ENCODE data around the gene ASCC1. TPM values are rescaled to one million over a fixed set of nuclear protein-coding genes. Genes with fewer than 3 reads are reported as not detected.
"Not testable (repeated sequence)": the region's sequence is repeated elsewhere in the genome, so short reads cannot be mapped to it uniquely, and the experiment has no call there.

The ASCC1 gene
- total RNA-seq, 1 experiment from 2014 or later, result 16.5 TPM

DNA sequence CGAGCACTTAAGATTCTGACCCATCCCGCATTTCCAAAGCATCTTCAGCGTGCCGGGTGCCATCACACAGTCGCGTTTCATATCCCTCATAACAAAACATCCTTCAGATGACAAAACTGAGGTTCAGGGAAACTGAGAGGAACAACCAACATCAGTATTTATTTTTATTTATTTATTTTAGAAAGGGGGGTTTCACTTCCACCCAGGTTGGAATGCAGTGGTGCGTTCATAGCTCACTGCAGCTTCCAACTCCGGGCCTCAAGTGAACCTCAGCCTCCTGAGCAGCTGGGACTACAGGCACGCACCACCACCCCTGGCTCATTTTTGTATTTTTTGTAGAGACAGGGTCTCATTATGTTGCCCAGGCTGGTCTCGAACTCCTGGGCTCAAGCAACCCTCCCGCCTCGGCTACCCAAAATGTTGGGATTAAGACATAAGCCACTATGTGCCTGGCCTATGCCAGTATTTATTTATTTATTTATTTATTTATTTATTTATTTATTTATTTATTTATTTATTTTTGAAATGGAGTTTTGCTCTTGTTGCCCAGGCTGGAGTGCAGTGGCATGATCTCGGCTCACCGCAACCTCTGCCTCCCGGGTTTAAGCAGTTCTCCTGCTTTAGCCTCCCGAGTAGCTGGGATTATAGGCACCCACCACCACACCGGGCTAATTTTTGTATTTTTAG is 33.2 kb upstream of the ASCC1 start:
- DNase-seq (ENCODE audit: low read depth), result not testable (repeated sequence)

DNA sequence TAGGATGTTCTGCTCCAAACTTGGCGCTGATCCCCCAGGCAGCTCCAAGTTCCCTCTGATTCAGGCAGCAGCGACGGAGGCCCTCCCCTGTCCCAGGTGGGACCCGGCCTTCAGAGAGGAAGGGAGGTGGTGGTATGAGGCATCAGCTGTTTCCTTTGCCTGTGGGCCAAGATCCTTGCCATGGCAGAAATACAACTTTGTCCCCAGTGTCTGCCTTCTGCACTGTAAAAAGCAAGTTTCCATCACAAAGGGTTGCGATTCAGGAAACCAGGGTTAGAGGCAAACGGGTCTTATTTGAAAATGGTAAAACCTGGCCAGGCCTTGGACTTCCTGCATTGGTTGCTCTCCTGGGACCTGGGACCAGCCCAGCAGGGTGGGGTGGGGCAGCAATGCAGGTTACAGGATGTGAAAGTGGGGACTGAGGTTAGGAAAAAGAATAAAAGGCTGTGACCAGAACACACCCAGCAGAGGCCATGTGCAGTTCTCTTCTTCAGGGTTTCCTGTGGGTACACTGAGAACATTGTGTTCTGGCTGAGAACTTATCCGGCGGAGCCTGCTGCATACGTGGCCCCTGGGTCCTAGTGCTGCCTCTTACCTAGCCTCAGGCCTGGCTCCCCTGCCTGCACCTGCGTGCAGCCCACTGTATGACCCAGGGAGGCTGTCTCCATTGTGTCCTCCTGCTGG is 32.5 kb upstream of the ASCC1 start:
- DNase-seq (ENCODE audit: low read depth), result no peak

- no peak for DNase-seq (ENCODE audit: low read depth)
Measured at GRCh38 chr10:72245949-72246525, 30.0 kb upstream of the ASCC1 start.

- no peak for DNase-seq (ENCODE audit: low read depth)
Measured at GRCh38 chr10:72244573-72245038, 28.5 kb upstream of the ASCC1 start.

DNA sequence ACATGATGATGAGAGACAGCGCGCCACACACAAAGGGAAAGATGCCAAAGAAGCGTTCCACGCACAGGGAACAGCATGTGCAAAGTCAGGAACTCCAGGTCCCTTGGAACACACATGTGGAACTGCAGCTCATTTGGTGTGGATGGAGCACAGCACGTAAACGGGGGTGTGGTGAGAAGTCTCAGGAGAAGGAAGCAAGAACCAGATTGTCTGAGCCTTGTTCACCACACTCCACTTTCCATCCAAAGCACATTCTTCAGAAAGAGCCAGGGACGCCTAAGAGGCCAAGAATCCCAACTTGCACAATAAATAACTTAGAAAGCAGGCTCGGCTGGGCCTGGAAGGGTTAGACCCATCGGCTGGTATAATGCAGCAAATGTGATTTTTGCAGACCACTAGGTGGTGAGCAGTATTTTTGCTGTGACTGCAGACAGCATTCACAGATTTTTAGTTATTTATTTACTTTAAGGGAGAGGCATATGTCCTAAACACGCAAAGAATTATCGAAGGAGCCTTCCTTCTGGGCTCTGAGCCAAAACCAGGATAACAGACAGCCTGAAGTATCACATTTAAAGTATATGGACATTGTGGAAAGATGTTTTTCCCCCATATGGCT is 27.9 kb upstream of the ASCC1 start:
- DNase-seq (ENCODE audit: low read depth), result peak; percentile 35

GRCh38 chr10:72242675-72243074 is 26.6 kb upstream of the ASCC1 start:
- peak; percentile 64 for DNase-seq (ENCODE audit: low read depth)

DNA sequence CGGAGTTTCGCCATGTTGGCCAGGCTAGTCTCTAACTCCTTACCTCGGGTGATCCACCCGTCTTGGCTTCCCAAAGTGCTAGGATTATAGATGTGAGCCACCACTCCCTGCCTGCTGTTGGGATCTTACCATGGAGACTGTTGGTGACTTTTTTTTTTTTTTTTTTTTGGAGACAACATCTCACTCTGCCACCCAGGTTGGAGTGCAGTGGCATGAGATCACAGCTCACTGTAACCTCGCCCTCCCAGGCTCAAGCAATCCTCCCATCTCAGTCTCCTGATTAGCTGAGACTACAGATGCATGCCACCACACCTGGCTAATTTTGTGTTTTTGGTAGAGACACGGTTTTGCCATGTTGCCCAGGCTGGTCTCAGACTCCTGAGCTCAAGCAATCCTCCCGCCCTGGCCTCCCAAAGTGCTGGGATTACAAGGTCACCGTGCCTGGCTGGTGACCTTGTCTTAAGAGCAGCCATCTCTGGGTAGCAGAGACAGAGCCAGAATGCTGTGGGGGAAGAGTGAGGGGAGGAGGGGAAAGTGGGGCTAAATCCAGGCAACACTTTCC is 25.7 kb upstream of the ASCC1 start:
- no peak for DNase-seq (ENCODE audit: low read depth)

DNA sequence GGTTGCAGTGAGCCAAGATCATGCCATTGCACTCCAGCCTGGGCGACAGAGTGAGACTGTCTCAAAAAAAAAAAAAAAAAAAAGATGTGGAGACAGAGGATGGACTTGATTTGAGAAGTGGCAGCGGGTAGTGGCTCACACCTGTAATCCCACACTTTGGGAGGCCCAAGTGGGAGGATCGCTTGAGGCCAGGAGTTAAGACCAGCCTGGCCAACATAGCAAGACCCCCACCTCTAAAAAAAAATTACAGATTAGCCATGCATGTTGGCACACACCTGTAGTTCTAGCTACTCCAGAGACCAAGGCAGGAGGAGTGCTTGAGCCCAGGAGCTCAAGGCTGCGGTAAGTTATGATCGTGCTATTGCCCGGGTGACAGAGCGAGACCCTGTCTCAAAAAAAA is 24.3 kb upstream of the ASCC1 start:
- no peak for DNase-seq (ENCODE audit: low read depth)

DNA sequence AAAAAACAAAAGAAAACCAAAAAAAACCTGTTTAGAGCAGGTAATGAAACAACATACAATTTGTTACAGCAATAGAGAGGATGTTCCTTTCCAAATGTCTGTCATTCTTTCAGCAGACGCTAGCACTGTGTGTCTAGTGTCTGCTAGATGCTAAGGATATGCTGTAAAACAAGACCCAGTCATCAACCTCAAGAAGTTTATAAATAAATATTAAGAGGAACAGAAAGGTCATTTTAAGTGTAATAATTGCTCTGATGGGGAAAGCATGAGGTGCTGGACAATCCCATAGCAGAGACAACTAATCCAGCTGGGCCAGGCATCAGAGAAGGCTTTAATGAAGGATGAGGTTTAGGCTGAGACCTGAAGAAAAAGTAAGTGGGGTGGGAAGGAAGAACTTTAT is 23.3 kb upstream of the ASCC1 start:
- DNase-seq (ENCODE audit: low read depth), result no peak

DNA sequence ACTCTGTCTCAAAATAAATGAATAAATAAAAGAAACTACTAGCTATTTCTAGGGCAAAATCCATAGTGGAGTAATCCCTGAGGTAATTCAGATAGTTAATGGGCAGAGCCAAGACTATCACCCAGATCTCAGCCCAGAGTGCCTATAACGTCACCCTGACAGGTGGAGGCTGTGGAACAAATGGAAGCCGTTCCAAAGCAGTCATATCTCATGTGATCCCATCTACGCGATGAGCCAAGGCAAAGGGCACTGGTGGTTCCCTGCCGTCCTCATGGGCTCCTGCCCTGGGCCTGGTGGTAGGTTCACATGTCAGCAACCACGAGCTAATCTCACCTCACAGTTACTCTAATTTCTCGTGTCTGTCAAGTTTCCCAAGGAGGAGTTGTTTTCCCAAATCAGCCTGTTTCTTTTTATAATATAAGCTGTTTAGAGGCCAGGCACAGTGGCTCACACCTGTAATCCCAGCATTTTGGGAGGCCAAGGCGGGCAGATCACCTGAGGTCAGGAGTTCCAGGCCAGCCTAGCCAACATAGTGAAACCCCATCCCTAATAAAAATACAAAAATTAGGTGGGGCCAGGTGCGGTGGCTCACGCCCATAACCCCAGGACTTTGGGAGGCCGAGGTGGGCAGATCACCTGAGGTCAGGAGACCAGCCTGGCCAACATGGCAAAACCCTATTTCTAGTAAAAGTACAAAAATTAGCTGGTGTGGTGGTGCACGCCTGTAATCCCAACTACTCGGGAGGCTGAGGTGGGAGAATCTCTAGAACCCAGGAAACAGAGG is 22.5 kb upstream of the ASCC1 start:
- DNase-seq (ENCODE audit: low read depth), result no peak

DNA sequence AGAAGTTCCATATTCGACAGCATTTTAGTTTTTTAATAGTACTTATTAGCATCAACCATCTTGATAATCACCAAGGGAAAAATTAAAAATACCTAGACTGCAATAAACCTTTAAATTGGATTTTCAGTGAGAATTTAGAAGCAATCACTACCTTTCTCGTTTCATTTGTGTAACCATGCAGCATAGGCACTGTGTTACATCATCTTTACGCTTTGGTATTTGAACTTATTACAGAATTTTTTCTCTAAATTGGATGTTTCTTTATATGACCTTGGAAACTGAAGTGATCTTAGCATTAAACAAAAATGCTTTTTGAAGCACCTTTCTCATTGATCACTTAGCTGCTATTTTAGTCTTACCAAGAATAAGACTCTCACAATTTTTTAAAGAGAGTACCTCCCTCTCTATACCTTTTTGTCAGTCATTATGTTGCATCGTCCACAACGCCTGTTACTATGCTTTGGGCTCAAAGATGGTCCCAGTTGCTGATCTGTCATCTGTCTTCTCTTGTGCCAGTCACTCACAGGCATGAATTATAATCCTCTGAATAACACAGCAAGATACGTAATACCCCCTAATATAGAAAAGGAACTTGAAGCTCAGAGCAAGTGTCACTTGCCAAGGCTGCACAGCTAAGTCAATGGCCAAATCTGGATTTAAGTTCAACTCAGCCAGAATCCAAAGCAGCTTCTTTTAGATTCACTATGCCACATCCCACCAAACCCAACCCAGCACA is 19.6 kb upstream of the ASCC1 start:
- no peak for DNase-seq (ENCODE audit: low read depth)

- no peak for DNase-seq (ENCODE audit: low read depth)
Measured at GRCh38 chr10:72234560-72235095, 18.6 kb upstream of the ASCC1 start.

DNA sequence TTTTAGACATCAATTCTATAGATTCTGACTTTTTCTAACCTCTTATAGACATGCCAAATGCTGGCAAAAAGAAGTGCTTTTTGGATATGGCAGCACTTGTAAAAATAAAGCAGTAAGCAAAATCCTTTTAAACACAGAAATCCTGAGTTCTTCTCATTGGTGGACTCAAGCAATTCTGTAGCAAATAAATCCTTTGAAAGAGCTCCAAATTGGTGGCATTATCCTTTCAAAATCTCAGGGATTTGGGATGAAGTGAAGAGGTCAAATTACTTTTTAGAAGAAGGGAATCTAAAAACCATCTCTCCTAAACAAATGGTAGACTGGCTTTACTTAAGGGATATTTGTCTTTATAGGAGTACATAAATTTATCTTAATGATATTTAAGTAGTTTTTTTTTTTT is 17.5 kb upstream of the ASCC1 start:
- DNase-seq (ENCODE audit: low read depth), result no peak

- no peak for DNase-seq (ENCODE audit: low read depth)
Measured at GRCh38 chr10:72229261-72230251, 13.5 kb upstream of the ASCC1 start.

DNA sequence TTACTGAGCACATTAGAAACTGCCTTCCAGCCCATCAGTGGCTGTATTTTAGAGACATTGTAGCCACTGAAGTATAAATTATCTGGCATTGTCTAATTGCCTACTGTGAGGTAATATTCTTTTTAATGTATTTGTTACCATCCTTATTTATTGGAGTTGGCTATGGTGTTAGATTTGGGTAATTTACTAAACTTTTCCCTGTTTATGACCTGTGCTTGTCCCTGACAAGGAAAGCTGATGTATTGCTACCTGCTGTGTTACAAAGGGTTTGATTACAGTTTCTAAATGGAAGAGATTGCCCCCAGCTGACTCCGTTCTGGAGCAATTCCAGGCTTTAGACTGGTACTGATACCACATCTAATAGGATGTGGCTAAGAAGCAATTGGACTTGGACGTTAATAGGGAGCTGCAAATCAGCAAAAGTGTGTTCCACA is 12.3 kb upstream of the ASCC1 start:
- DNase-seq (ENCODE audit: low read depth), result no peak

GRCh38 chr10:72227826-72228225 is 11.8 kb upstream of the ASCC1 start:
- no peak for DNase-seq (ENCODE audit: low read depth)

- DNase-seq (ENCODE audit: low read depth), result no peak
Measured at GRCh38 chr10:72226418-72227027, 10.4 kb upstream of the ASCC1 start.

DNA sequence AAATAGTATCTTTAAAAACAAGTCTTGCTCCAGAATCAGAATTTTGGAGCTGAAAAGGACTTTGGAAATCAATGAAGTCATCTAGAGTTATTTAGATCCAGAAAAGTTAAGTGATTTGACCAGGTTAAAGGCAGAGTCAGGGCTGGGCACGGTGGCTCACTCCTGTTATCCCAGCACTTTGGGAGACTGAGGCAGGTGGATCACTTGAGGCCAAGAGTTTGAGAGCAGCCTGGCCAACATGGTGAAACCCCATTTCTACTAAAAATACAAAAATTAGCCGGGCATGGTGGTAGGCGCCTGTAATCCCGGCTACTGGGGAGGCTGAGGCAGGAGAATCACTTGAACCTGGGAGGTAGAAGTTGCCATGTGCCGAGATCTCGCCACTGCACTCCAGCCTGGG is 8.1 kb upstream of the ASCC1 start:
- not testable (repeated sequence) for DNase-seq (ENCODE audit: low read depth)

- no peak for DNase-seq (ENCODE audit: low read depth)
Measured at GRCh38 chr10:72223743-72224101, 7.6 kb upstream of the ASCC1 start.
